Stimulated activated naive CD8-positive, alpha-beta T cell treated with anti-CD3 and anti-CD28 coated beads, Interleukin-15, amount 100 ng/mL, for 72 hours (primary cell): ENCODE measurements around the gene DHX35.
A peak's percentile ranks its signal among the peaks of the same experiment; 100 is the strongest.
"Not testable (repeated sequence)": the region's sequence is repeated elsewhere in the genome, so short reads cannot be mapped to it uniquely, and the experiment has no call there.

Experiments
- ATAC-seq: fragments of 150-1000 bp; cut with Tn5 transposase; 2 replicates; pipeline ENCODE4 v1.10.0; 2021; ENCODE audit warnings: mild to moderate bottlenecking, moderate library complexity
- DNase-seq, 2 donors: peaks; one replicate each; pipeline ENCODE4 v3.0.0; 2021 to 2022
- H3K27ac Mint-ChIP-seq, 2 donors: one replicate each; pipeline ENCODE4 v1.8.0; 2022; ENCODE audit warnings: mild to moderate bottlenecking in 2 of 2, mixed read lengths in 2 of 2, moderate library complexity in 2 of 2
- H3K27me3 Mint-ChIP-seq: one replicate; pipeline ENCODE4 v1.8.0; 2022; ENCODE audit warnings: mixed read lengths
- H3K4me1 Mint-ChIP-seq: one replicate; pipeline ENCODE4 v1.8.0; 2022; ENCODE audit warnings: mild to moderate bottlenecking, mixed read lengths
- H3K4me3 Mint-ChIP-seq, 2 donors: one replicate each; pipeline ENCODE4 v1.8.0; 2022; ENCODE audit warnings: mild to moderate bottlenecking in 2 of 2, mixed read lengths in 2 of 2, moderate library complexity in 1 of 2
- H3K9me3 Mint-ChIP-seq, 2 donors: one replicate each; pipeline ENCODE4 v1.8.0; 2022; ENCODE audit warnings: mixed read lengths in 2 of 2

DHX35 gene

GRCh38 chr20:38985603-38986170 lies 23.5 kb downstream of the DHX35 start:
- DNase-seq: no peak
- H3K9me3 Mint-ChIP-seq: no peaks in the 10 kb centered on the region
- no peaks in the 10 kb centered on the region for H3K27me3 Mint-ChIP-seq
- H3K27ac Mint-ChIP-seq: peak overlapping the region in 1 of 2 donors; percentile 27
- peaks cover 32% of the 10 kb centered on the region for H3K4me1 Mint-ChIP-seq
- ATAC-seq: no peak
- H3K4me3 Mint-ChIP-seq: no peak overlapping the region

GRCh38 chr20:38986663-38987062 lies 24.5 kb downstream of the DHX35 start:
- ATAC-seq (no peak), DNase-seq (no peak)
- H3K4me1 Mint-ChIP-seq: peaks cover 32% of the 10 kb centered on the region
- H3K27me3 Mint-ChIP-seq: no peaks in the 10 kb centered on the region
- H3K4me3 Mint-ChIP-seq: no peak overlapping the region
- H3K27ac Mint-ChIP-seq: no peak overlapping the region
- no peaks in the 10 kb centered on the region for H3K9me3 Mint-ChIP-seq

GRCh38 chr20:38987777-38988176 lies 25.6 kb downstream of the DHX35 start:
- no peak for ATAC-seq
- no peaks in the 10 kb centered on the region for H3K9me3 Mint-ChIP-seq
- no peak for DNase-seq
- H3K27me3 Mint-ChIP-seq: no peaks in the 10 kb centered on the region
- H3K4me3 Mint-ChIP-seq: peak overlapping the region in 1 of 2 donors; percentile 11
- H3K4me1 Mint-ChIP-seq: peaks cover 25% of the 10 kb centered on the region
- H3K27ac Mint-ChIP-seq: peak overlapping the region in 1 of 2 donors; percentile 17

GRCh38 chr20:38990728-38991127 lies 28.6 kb downstream of the DHX35 start:
- Mint-ChIP-seq H3K4me3 (no peak overlapping the region), H3K27me3 (no peaks in the 10 kb centered on the region), H3K27ac (no peak overlapping the region), H3K4me1 (peaks cover 17% of the 10 kb centered on the region), H3K9me3 (no peaks in the 10 kb centered on the region)
- ATAC-seq (no peak), DNase-seq (no peak)

- Mint-ChIP-seq H3K9me3 (no peaks in the 10 kb centered on the region), H3K4me1 (peaks cover 22% of the 10 kb centered on the region), H3K4me3 (no peak overlapping the region), H3K27ac (no peak overlapping the region), H3K27me3 (no peaks in the 10 kb centered on the region)
- no peak for ATAC-seq
- DNase-seq: no peak
Measured at GRCh38 chr20:38991814-38992704, 29.9 kb downstream of the DHX35 start.

DNA sequence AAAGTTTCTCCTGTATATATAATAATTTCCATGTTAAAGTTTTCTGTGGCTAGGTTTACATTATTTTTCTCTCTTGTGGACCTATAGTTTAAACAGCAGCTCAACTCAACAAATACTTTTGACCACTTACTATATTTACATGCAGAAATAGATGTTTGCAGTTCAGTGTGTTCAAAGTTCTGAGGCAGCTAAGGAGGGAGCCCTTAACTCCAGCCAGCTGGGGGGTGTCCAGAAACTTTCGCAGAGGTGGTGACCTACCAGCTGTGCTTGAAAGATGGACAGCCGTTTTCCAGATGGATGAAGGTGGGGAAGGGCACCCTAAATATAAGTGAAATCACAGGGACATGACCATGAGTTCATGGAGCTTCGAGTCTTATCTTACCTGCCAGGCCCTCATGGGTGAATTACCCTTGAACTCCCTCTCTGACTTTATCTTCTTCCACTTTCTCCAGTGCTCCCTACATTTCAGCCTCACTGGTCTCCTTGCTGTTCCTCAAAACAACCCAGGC lies 33.4 kb downstream of the DHX35 start:
- no peak overlapping the region for H3K4me3 Mint-ChIP-seq
- DNase-seq (no peak), ATAC-seq (no peak)
- no peaks in the 10 kb centered on the region for H3K9me3 Mint-ChIP-seq
- H3K27me3 Mint-ChIP-seq: no peaks in the 10 kb centered on the region
- H3K4me1 Mint-ChIP-seq: peaks cover 39% of the 10 kb centered on the region
- no peak overlapping the region for H3K27ac Mint-ChIP-seq

GRCh38 chr20:38996866-38997265 lies 34.7 kb downstream of the DHX35 start:
- not testable (repeated sequence) for ATAC-seq, H3K27ac Mint-ChIP-seq, H3K9me3 Mint-ChIP-seq, H3K27me3 Mint-ChIP-seq, H3K4me3 Mint-ChIP-seq, DNase-seq
- peaks cover 39% of the 10 kb centered on the region for H3K4me1 Mint-ChIP-seq

- ATAC-seq (peak; percentile 95), DNase-seq (peak; percentile 74 to 85)
- Mint-ChIP-seq H3K4me1 (peaks cover 39% of the 10 kb centered on the region), H3K27ac (peak overlapping the region in 1 of 2 donors; percentile 12), H3K27me3 (no peaks in the 10 kb centered on the region), H3K9me3 (no peaks in the 10 kb centered on the region), H3K4me3 (peak overlapping the region; percentile 10 to 13)
Measured at GRCh38 chr20:38997622-38998021, 35.5 kb downstream of the DHX35 start.

GRCh38 chr20:38999217-38999616 lies 37.1 kb downstream of the DHX35 start:
- Mint-ChIP-seq H3K4me3 (peak overlapping the region; percentile 34 to 61), H3K27me3 (no peaks in the 10 kb centered on the region), H3K27ac (peak overlapping the region in 1 of 2 donors; percentile 74)

DNA sequence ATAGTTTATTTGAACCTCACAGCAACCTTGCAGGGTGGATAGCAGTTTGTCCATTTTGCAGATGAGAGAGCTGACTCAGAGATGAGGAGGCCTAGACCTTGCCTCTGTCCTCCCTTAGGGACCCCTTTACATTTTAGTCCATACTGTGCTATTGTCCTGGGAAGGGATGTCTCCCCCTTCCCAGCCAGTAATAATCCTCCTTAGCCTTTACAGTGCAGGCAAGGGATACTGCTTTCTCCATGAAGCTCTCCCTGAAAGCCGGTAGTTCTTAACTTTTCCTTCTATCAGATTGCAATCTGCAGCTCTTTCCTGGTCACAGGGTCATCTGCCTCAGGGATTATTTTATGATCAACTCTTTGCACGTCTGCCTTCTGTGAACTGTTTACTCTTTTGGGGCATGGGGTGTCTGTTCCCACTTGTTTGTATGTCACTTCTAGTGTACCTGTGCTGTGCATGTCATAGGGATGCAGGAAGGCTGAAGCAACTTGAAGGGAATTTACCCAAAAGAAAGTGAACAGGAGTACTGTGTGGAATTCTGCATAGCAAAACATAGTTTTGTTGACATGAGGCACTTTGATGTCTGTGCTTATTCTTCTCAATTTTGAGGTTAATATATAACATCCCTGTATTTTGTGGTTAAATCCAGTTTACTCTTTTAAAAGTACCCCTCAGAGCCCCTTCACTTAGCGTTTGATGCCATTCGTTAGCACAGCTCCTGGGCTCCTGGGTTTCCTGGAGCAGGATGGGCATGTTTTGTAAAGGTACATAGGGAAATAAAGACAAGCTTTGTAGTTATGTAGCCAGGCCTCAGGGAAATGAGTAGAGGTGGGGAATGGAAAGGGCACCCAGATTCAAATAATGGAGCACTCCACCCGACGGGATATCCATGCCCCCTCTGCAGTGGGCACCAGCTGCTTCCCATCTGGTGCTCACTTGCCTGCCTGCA lies 38.1 kb downstream of the DHX35 start:
- no peaks in the 10 kb centered on the region for H3K9me3 Mint-ChIP-seq
- no peak overlapping the region for H3K4me3 Mint-ChIP-seq
- no peak overlapping the region for H3K27ac Mint-ChIP-seq
- peaks cover 46% of the 10 kb centered on the region for H3K4me1 Mint-ChIP-seq
- ATAC-seq (no peak), DNase-seq (no peak)
- H3K27me3 Mint-ChIP-seq: no peaks in the 10 kb centered on the region

More at GRCh38 chr20:38999217-38999616, 37.1 kb downstream of the DHX35 start:
- no peak for ATAC-seq
- Mint-ChIP-seq H3K4me1 (peaks cover 40% of the 10 kb centered on the region), H3K9me3 (no peaks in the 10 kb centered on the region)
- no peak for DNase-seq

DNA sequence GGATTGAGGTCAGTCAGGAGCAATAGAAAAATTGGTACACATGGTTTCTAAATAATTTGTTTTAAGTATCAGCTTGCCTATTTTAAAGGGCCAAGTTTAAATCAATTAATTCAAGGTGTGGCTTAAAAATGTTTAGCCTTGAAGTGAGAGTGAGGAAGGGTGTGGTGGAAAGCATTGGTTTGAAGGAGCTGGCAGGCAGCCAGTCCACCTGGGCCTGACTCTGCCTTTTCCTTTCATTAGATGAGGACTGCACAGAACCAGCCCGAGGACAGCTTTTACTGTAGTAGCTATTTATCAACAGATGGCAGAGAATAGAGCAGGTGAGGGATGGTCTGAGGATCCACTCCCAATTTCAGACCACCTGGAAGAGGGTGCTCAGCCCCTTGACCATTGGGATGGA lies 42.4 kb downstream of the DHX35 start:
- no peak for DNase-seq
- ATAC-seq: no peak
- Mint-ChIP-seq H3K9me3 (no peaks in the 10 kb centered on the region), H3K4me1 (peaks cover 19% of the 10 kb centered on the region), H3K27ac (no peak overlapping the region), H3K4me3 (no peak overlapping the region), H3K27me3 (no peaks in the 10 kb centered on the region)

GRCh38 chr20:39009348-39009747 lies 47.2 kb downstream of the DHX35 start:
- ATAC-seq: no peak
- H3K4me1 Mint-ChIP-seq: peaks cover 15% of the 10 kb centered on the region
- no peak overlapping the region for H3K4me3 Mint-ChIP-seq
- H3K9me3 Mint-ChIP-seq: no peaks in the 10 kb centered on the region
- H3K27ac Mint-ChIP-seq: no peak overlapping the region
- DNase-seq: no peak
- no peaks in the 10 kb centered on the region for H3K27me3 Mint-ChIP-seq

- H3K4me1 Mint-ChIP-seq: peaks cover 13% of the 10 kb centered on the region
- peaks cover 0 to 1% of the 10 kb centered on the region in 2 donors for H3K9me3 Mint-ChIP-seq
- H3K27me3 Mint-ChIP-seq: no peaks in the 10 kb centered on the region
- H3K4me3 Mint-ChIP-seq: no peak overlapping the region
- ATAC-seq (no peak), DNase-seq (no peak)
- H3K27ac Mint-ChIP-seq: no peak overlapping the region
Measured at GRCh38 chr20:39010496-39010895, 48.4 kb downstream of the DHX35 start.

- H3K9me3 Mint-ChIP-seq: peaks cover 12 to 19% of the 10 kb centered on the region in 2 donors
- H3K27ac Mint-ChIP-seq: no peak overlapping the region
- no peak overlapping the region for H3K4me3 Mint-ChIP-seq
- H3K27me3 Mint-ChIP-seq: no peaks in the 10 kb centered on the region
- DNase-seq: no peak
- H3K4me1 Mint-ChIP-seq: peaks cover 41% of the 10 kb centered on the region
- no peak for ATAC-seq
Measured at GRCh38 chr20:39013662-39014109, 51.5 kb downstream of the DHX35 start.

DNA sequence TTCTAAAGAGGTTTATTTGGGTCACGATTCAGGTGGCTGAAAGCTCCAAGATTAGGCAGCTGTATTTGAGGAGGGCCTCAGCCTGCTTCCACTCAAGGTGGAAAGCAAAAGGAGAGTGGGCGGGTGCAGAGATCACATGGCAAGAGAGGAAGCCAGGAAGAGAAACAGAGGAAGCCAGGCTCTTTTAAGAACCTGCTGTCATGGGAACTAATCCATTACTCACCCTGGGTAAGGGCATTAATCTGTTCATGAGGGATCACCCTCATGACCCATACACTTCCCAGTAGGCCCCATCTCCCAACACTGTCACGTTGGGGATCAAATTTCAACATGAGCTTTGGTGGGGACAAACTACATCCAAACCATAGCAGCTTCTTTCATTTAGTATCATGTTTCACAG lies 53.9 kb downstream of the DHX35 start:
- Mint-ChIP-seq H3K27ac (peak overlapping the region; percentile 4 to 28), H3K4me3 (peak overlapping the region in 1 of 2 donors; percentile 42), H3K4me1 (peaks cover 59% of the 10 kb centered on the region), H3K9me3 (peaks cover 12 to 19% of the 10 kb centered on the region in 2 donors), H3K27me3 (no peaks in the 10 kb centered on the region)
- ATAC-seq (no peak), DNase-seq (no peak)
